ENCODE results near the gene PHACTR1.

GRCh38 chr6:13094781-13095425, 378.3 kb downstream of the PHACTR1 start:
- no peak for TF ChIP-seq POLR2AphosphoS5 (IDR thresholded peaks at IDR 0.05)
- no peak for TF ChIP-seq POLR2A (IDR thresholded peaks at IDR 0.05)
